ENCODE results near the gene PHLPP1. TPM values are rescaled to one million over a fixed set of nuclear protein-coding genes. Genes with fewer than 3 reads are reported as not detected.

PHLPP1 gene
- polyA plus RNA-seq, 1 experiment = 5.6 TPM

DNA sequence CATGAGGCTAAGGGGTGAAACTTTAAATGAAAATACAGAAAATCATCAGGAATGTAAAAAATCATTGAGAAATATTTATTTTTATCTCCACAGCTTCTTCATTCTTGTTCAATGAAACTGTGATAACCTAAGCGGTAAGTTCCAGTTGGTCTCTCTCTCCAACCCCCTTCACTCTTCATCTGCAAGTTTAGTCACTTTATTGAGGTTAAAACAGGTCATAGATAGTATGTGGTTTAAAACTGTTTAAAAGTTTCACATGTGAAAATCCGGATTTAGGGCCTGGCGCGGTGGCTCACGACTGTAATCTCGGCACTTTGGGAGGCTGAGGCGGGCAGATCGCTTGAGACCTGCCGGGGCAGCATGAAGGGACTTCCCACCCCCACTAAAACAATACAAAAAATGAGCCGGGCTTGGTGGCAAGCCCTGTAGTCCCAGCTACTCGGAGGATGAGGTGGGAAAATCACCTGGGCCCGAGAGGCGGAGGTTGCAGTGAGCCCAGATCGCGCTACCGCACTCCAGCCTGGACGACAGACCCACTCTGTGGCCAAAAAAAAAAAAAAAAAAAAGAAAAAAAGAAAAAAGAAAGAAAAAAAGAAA, 1.6 kb upstream of the PHLPP1 start:
- H3K4me3 ChIP-seq (ENCODE audit: low read depth, low read length) = no peak overlapping the region
- POLR2A ChIA-PET = no interaction called here
- no peaks in the 10 kb centered on the region for H3K27me3 ChIP-seq (ENCODE audit: control insufficient read depth, insufficient read depth, low read length)
- no peaks in the 10 kb centered on the region for H3K9me3 ChIP-seq (ENCODE audit: control insufficient read depth, insufficient read depth, low read length)
- DNase-seq (ENCODE audit: low read depth, low spot score) = no peak
- TF ChIP-seq, protein P1, sequence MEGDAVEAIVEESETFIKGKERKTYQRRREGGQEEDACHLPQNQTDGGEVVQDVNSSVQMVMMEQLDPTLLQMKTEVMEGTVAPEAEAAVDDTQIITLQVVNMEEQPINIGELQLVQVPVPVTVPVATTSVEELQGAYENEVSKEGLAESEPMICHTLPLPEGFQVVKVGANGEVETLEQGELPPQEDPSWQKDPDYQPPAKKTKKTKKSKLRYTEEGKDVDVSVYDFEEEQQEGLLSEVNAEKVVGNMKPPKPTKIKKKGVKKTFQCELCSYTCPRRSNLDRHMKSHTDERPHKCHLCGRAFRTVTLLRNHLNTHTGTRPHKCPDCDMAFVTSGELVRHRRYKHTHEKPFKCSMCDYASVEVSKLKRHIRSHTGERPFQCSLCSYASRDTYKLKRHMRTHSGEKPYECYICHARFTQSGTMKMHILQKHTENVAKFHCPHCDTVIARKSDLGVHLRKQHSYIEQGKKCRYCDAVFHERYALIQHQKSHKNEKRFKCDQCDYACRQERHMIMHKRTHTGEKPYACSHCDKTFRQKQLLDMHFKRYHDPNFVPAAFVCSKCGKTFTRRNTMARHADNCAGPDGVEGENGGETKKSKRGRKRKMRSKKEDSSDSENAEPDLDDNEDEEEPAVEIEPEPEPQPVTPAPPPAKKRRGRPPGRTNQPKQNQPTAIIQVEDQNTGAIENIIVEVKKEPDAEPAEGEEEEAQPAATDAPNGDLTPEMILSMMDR (IDR thresholded peaks at IDR 0.05; ENCODE audit: low read depth, low read length) = no peak
- CTCF ChIA-PET = interaction anchor here (1.1 to 1.9 kb wide), 2 partner anchors 269 to 271 kb away, joined by 5 to 10 read pairs; no protein-coding TSS in a partner anchor
- H3K27ac ChIP-seq (ENCODE audit: low read depth, low read length) = no peak overlapping the region

DNA sequence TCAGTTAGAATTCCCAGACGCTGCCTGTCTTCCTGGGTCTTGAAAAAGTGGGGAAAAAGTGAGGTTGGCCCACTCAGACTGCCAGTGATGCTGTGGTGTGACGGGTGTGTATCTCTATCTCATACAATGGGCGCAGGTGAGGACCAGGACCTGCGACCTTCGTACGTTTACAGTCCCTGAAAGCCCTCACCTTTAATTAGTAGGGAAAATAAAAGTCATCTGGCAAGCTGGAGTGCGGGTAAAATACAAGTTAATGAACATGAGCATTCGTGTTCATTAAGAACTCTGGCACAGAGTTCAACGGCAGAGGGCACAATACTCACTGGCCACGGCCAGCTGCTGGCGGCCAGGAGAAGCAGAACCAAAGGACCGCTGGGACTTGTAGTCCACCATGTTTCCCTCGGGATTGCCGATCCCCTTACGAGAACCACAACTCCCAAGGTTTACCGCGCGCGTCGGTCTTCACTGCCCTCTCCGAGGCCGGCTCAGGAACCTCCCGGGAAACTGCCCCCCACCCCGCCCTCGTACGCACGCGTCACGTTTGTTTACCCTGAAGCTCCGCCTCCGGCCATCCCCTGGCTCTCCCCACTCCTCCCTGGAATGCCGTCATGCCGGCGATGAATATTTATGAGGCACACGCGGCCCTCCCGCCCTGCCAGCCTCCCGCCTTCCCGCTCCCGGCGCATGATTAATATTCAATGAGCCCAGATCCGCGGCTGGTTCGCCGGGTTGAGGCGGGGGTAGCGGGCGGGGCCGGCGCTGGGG, 488 bp upstream of the PHLPP1 start:
- peak overlapping the region; percentile 71 for H3K4me3 ChIP-seq (ENCODE audit: low read depth, low read length)
- TF ChIP-seq, protein P1 (IDR thresholded peaks at IDR 0.05; ENCODE audit: low read depth, low read length) = peak; percentile 81
- no peaks in the 10 kb centered on the region for H3K9me3 ChIP-seq (ENCODE audit: control insufficient read depth, insufficient read depth, low read length)
- ChIA-PET POLR2A (interaction anchor here (0.6 to 1.2 kb wide), 8 partner anchors 41 to 1235 kb away, joined by 3 to 6 read pairs (median 4); no protein-coding TSS in a partner anchor), CTCF (interaction anchor here (0.5 to 4.2 kb wide), 21 partner anchors 33 to 999 kb away, joined by 3 to 92 read pairs (median 3); no protein-coding TSS in a partner anchor)
- H3K27ac ChIP-seq (ENCODE audit: low read depth, low read length) = peak overlapping the region; percentile 68
- DNase-seq (ENCODE audit: low read depth, low spot score) = peak; percentile 100
- H3K27me3 ChIP-seq (ENCODE audit: control insufficient read depth, insufficient read depth, low read length) = no peaks in the 10 kb centered on the region

DNA sequence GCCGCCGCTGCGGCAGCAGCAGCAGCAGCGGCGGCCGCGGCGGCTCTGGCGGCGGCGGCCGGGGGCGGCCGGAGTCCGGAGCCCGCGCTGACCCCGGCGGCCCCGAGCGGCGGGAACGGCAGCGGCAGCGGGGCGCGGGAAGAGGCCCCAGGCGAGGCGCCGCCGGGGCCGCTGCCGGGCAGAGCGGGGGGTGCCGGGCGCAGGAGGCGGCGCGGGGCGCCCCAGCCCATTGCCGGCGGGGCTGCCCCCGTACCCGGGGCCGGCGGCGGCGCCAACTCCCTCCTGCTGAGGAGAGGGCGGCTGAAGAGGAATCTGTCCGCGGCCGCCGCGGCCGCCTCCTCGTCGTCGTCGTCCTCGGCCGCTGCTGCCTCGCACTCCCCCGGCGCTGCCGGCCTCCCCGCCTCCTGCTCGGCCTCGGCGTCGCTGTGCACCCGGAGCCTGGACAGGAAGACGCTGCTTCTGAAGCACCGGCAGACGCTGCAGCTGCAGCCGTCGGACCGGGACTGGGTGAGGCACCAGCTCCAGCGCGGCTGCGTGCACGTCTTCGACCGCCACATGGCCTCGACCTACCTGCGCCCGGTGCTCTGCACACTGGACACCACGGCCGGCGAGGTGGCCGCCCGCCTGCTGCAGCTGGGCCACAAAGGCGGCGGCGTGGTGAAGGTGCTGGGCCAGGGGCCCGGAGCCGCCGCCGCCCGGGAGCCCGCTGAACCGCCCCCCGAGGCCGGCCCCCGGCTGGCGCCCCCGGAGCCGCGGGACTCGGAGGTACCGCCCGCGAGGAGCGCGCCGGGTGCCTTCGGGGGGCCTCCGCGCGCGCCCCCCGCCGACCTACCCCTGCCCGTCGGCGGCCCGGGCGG, 646 bp downstream of the PHLPP1 start:
- CTCF ChIA-PET = interaction anchor here (0.7 to 4.2 kb wide), 4 partner anchors 97 to 291 kb away, joined by 3 to 92 read pairs (median 3); no protein-coding TSS in a partner anchor
- H3K9me3 ChIP-seq (ENCODE audit: control insufficient read depth, insufficient read depth, low read length) = no peaks in the 10 kb centered on the region
- TF ChIP-seq, protein P1 (IDR thresholded peaks at IDR 0.05; ENCODE audit: low read depth, low read length) = no peak
- H3K27ac ChIP-seq (ENCODE audit: low read depth, low read length) = no peak overlapping the region
- H3K27me3 ChIP-seq (ENCODE audit: control insufficient read depth, insufficient read depth, low read length) = no peaks in the 10 kb centered on the region
- POLR2A ChIA-PET = interaction anchor here (0.6 to 1.2 kb wide), 2 partner anchors 40 to 586 kb away, joined by 3 to 9 read pairs; no protein-coding TSS in a partner anchor
- no peak for DNase-seq (ENCODE audit: low read depth, low spot score)
- H3K4me3 ChIP-seq (ENCODE audit: low read depth, low read length) = peak overlapping the region; percentile 74

DNA sequence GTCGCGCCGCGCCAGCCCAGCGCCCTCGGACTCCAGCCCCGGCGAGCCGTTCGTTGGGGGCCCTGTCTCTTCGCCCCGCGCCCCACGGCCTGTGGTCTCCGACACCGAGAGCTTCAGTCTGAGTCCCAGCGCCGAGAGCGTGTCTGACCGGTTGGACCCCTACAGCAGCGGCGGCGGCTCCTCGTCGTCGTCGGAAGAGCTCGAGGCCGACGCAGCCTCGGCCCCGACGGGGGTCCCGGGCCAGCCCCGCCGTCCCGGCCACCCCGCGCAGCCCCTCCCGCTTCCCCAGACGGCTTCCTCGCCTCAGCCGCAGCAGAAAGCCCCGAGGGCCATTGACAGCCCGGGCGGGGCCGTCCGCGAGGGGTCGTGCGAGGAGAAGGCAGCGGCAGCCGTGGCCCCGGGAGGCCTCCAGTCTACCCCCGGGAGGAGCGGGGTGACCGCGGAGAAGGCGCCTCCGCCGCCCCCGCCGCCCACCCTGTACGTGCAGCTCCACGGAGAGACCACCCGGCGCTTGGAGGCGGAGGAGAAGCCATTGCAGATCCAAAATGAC, 1.4 kb downstream of the PHLPP1 start:
- TF ChIP-seq, protein P1 (IDR thresholded peaks at IDR 0.05; ENCODE audit: low read depth, low read length) = no peak
- Histone ChIP-seq H3K27me3 (ENCODE audit: control insufficient read depth, insufficient read depth, low read length) (no peaks in the 10 kb centered on the region), H3K27ac (ENCODE audit: low read depth, low read length) (no peak overlapping the region), H3K9me3 (ENCODE audit: control insufficient read depth, insufficient read depth, low read length) (no peaks in the 10 kb centered on the region), H3K4me3 (ENCODE audit: low read depth, low read length) (peak overlapping the region; percentile 74)
- CTCF ChIA-PET = interaction anchor here (0.6 to 4.2 kb wide), 5 partner anchors 53 to 722 kb away, joined by 3 to 92 read pairs (median 3); no protein-coding TSS in a partner anchor
- DNase-seq (ENCODE audit: low read depth, low spot score) = no peak
- POLR2A ChIA-PET = interaction anchor here (0.6 kb wide), 1 partner anchor 201 kb away, joined by 6 read pairs; no protein-coding TSS in a partner anchor

All from AG04450 (cell line).